H1 (cell line): ENCODE data around the gene SCG3. TPM values are rescaled to one million over a fixed set of nuclear protein-coding genes. Genes with fewer than 3 reads are reported as not detected.

Source experiments
- CTCF ChIA-PET: fragments of 300-600 bp; sonication (Branson Sonifier 250); formaldehyde crosslinking; loops from one replicate; lab custom pipeline; 2021; ENCODE audit not compliant: partially characterized antibody; lab: Charles Lee
- POLR2A ChIA-PET: fragments of 300-600 bp; sonication (Branson Sonifier 250); formaldehyde crosslinking; loops from one replicate; lab custom pipeline; 2021; ENCODE audit warnings: inconsistent platforms; ENCODE audit not compliant: partially characterized antibody; lab: Charles Lee
- DNase-seq, 2 experiments: peaks; one replicate each; pipeline versions ENCODE4 v3.0.0 to v3.0.0-alpha.2; 2010 to 2022; ENCODE audit warnings: low spot score in 2 of 2, low read depth in 1 of 2, mixed read lengths in 1 of 2
- FAIRE-seq: peaks from 2 replicates; lab custom pipeline; 2011; peaks lifted over from hg19 to GRCh38; lab: Jason Lieb, UNC
- H2AFZ ChIP-seq: 2 replicates; pipeline ENCODE4 v1.8.1; 2012; ENCODE audit warnings: low read length, inconsistent platforms
- H2AK5ac ChIP-seq: 2 replicates; pipeline ENCODE4 v1.6.1; 2013; ENCODE audit warnings: low read depth, low read length
- H2BK120ac ChIP-seq: replicated peaks from 2 replicates; pipeline ENCODE3; 2013; ENCODE audit warnings: low read depth, low read length, inconsistent platforms
- H2BK12ac ChIP-seq: 2 replicates; pipeline ENCODE4 v1.6.1; 2013; ENCODE audit warnings: low read depth, low read length
- H2BK15ac ChIP-seq: 2 replicates; pipeline ENCODE4 v1.6.1; 2013; ENCODE audit warnings: low read length
- H2BK20ac ChIP-seq: 2 replicates; pipeline ENCODE4 v1.6.1; 2013; ENCODE audit warnings: low read length
- H2BK5ac ChIP-seq: 2 replicates; pipeline ENCODE4 v1.6.1; 2013; ENCODE audit warnings: low read depth, low read length
- H3K14ac ChIP-seq: 2 replicates; pipeline ENCODE4 v1.6.1; 2013; ENCODE audit warnings: inconsistent platforms; ENCODE audit not compliant: insufficient read length
- H3K18ac ChIP-seq: 2 replicates; pipeline ENCODE4 v1.6.1; 2013; ENCODE audit warnings: low read length; ENCODE audit errors: extremely low read depth
- H3K23ac ChIP-seq: 2 replicates; pipeline ENCODE4 v1.6.1; 2013; ENCODE audit warnings: inconsistent platforms; ENCODE audit not compliant: insufficient read length
- H3K23me2 ChIP-seq: 2 replicates; pipeline ENCODE4 v1.6.1; 2013; ENCODE audit warnings: low read depth, low read length
- H3K27ac ChIP-seq: 2 replicates; pipeline ENCODE4 v1.6.1; 2011; ENCODE audit warnings: low read depth, low read length, inconsistent platforms
- H3K27me3 ChIP-seq, 4 experiments: replicated peaks in 1 of 4; 1 replicate in 1 of 4; 2 replicates in 3 of 4; pipeline versions ENCODE4 v1.6.1 to v1.8.1; 2011 to 2013; ENCODE audit warnings: low read length in 3 of 4, mild to moderate bottlenecking in 3 of 4, inconsistent platforms in 2 of 4, mixed read lengths in 2 of 4, moderate library complexity in 1 of 4; ENCODE audit not compliant: control insufficient read depth in 3 of 4, insufficient read depth in 3 of 4; ENCODE audit errors: extremely low read depth in 1 of 4
- H3K36me3 ChIP-seq, 4 experiments: 2 replicates each; pipeline versions ENCODE4 v1.6.1 to v1.8.1; 2011 to 2013; ENCODE audit warnings: mild to moderate bottlenecking in 4 of 4, low read length in 3 of 4, moderate library complexity in 2 of 4, control low read depth in 1 of 4, inconsistent platforms in 1 of 4; ENCODE audit not compliant: insufficient read depth in 4 of 4, control insufficient read depth in 2 of 4
- H3K4ac ChIP-seq: replicated peaks from 2 replicates; pipeline ENCODE3; 2013; ENCODE audit warnings: low read length, low read depth, mixed read lengths, inconsistent platforms; ENCODE audit not compliant: insufficient read length
- H3K4me1 ChIP-seq, 4 experiments: replicated peaks in 1 of 4; 1 replicate in 1 of 4; 2 replicates in 3 of 4; pipeline versions ENCODE4 v1.6.1 to v1.8.1; 2011 to 2013; ENCODE audit warnings: low read length in 3 of 4, inconsistent platforms in 2 of 4, mixed read lengths in 1 of 4; ENCODE audit not compliant: insufficient read depth in 4 of 4, control insufficient read depth in 3 of 4
- H3K4me2 ChIP-seq, 2 experiments: 2 replicates each; pipeline versions ENCODE4 v1.6.1 to v1.8.1; 2011 to 2013; ENCODE audit warnings: low read depth in 2 of 2, low read length in 2 of 2, control low read depth in 1 of 2, inconsistent platforms in 1 of 2, mild to moderate bottlenecking in 1 of 2; ENCODE audit not compliant: insufficient read depth in 1 of 2
- H3K4me3 ChIP-seq, 4 experiments: fragments of 200-600, 300-600 bp in 1 of 4; sonication (generic), shearing (Covaris generic), sonication (Bioruptor Twin) in 1 of 4; 2 replicates each; pipeline versions ENCODE4 v1.5.1 to v1.8.1; 2011 to 2016; ENCODE audit warnings: low read length in 4 of 4, low read depth in 3 of 4, control low read depth in 2 of 4, inconsistent platforms in 2 of 4, mild to moderate bottlenecking in 2 of 4, mixed read lengths in 1 of 4, moderate library complexity in 1 of 4; ENCODE audit not compliant: insufficient read depth in 2 of 4; ENCODE audit errors: extremely low read depth in 1 of 4
- H3K56ac ChIP-seq: replicated peaks from 2 replicates; pipeline ENCODE3; 2013; ENCODE audit warnings: low read depth, mild to moderate bottlenecking, mixed read lengths, low read length, inconsistent platforms; ENCODE audit not compliant: insufficient read length
- H3K79me1 ChIP-seq: 2 replicates; pipeline ENCODE4 v1.6.1; 2013; ENCODE audit warnings: low read depth, low read length, control low read depth
- H3K79me2 ChIP-seq, 2 experiments: 2 replicates each; pipeline versions ENCODE4 v1.6.1 to v1.8.1; 2012 to 2013; ENCODE audit warnings: low read length in 2 of 2, mild to moderate bottlenecking in 2 of 2, inconsistent platforms in 1 of 2; ENCODE audit not compliant: insufficient read depth in 2 of 2, control insufficient read depth in 1 of 2
- H3K9ac ChIP-seq, 4 experiments: replicated peaks in 1 of 4; 1 replicate in 1 of 4; 2 replicates in 3 of 4; pipeline versions ENCODE4 v1.6.1 to v1.8.1; 2011 to 2013; ENCODE audit warnings: low read depth in 3 of 4, low read length in 3 of 4, control low read depth in 2 of 4, mild to moderate bottlenecking in 2 of 4, moderate library complexity in 2 of 4, inconsistent platforms in 1 of 4; ENCODE audit errors: extremely low read depth in 1 of 4
- H3K9me3 ChIP-seq, 2 experiments: 2 replicates each; pipeline versions ENCODE4 v1.6.1 to v1.8.1; 2012 to 2013; ENCODE audit warnings: mild to moderate bottlenecking in 2 of 2, moderate library complexity in 2 of 2, control low read depth in 1 of 2, inconsistent platforms in 1 of 2, low read depth in 1 of 2, low read length in 1 of 2, mixed read lengths in 1 of 2; ENCODE audit not compliant: insufficient read depth in 2 of 2
- H4K20me1 ChIP-seq, 2 experiments: replicated peaks in 1 of 2; 2 replicates each; pipeline versions ENCODE3 to v1.8.1; 2011 to 2013; ENCODE audit warnings: inconsistent platforms in 2 of 2, low read length in 2 of 2, mild to moderate bottlenecking in 1 of 2; ENCODE audit not compliant: insufficient read depth in 2 of 2, control insufficient read depth in 1 of 2
- H4K5ac ChIP-seq: 2 replicates; pipeline ENCODE4 v1.6.1; 2013; ENCODE audit warnings: low read length, low read depth, mixed read lengths, inconsistent platforms; ENCODE audit not compliant: insufficient read length
- H4K8ac ChIP-seq: 2 replicates; pipeline ENCODE4 v1.8.0; 2013; ENCODE audit warnings: mild to moderate bottlenecking, moderate library complexity, low read length, inconsistent platforms; ENCODE audit not compliant: insufficient read depth; ENCODE audit errors: extremely low read depth
- H4K91ac ChIP-seq: replicated peaks from 2 replicates; pipeline ENCODE3; 2013; ENCODE audit warnings: low read length, mixed read lengths, inconsistent platforms; ENCODE audit not compliant: insufficient read length
- EP300 ChIP-seq, 2 experiments: IDR thresholded peaks; 1 replicate in 1 of 2; 2 replicates in 1 of 2; pipeline ENCODE4 v1.6.1; 2011 to 2012; ENCODE audit warnings: low read depth in 2 of 2, low read length in 2 of 2, mild to moderate bottlenecking in 2 of 2, borderline replicate concordance in 1 of 2, inconsistent platforms in 1 of 2, moderate library complexity in 1 of 2
- RBBP5 ChIP-seq: IDR thresholded peaks from 2 replicates; pipeline ENCODE4 v1.7.1; 2012; ENCODE audit warnings: low read depth, mild to moderate bottlenecking, inconsistent platforms, low read length, moderate library complexity, borderline replicate concordance
- RNF2 ChIP-seq: fragments of 200-900, 300-1000 bp; sonication (generic); IDR thresholded peaks from 2 replicates; pipeline ENCODE4 v1.7.1; 2016; ENCODE audit warnings: borderline replicate concordance, low read depth, mild to moderate bottlenecking, antibody characterized with exemption, low read length; ENCODE audit not compliant: poor library complexity, severe bottlenecking; ENCODE audit errors: missing control alignments
- SIRT6 ChIP-seq: IDR thresholded peaks from one replicate; pipeline ENCODE4 v1.7.1; 2012; ENCODE audit warnings: low read length, inconsistent platforms
- YY1 ChIP-seq: IDR thresholded peaks from 2 replicates; pipeline ENCODE4 v1.6.1; 2011; ENCODE audit warnings: low read depth, mild to moderate bottlenecking, low read length
- WGBS, 2 experiments: shearing (Covaris generic) in 1 of 2; methylation state at CpG; one replicate each; pipeline versions ENCODE4 v1.1.6 to v1.1.7; 2013 to 2015; ENCODE audit warnings: low lambda C conversion rate in 2 of 2, mixed read lengths in 2 of 2, inconsistent platforms in 1 of 2, low coverage in 1 of 2, missing lambda C conversion rate in 1 of 2; ENCODE audit not compliant: insufficient replicate concordance in 2 of 2, insufficient coverage in 1 of 2, insufficient read length in 1 of 2; ENCODE audit errors: extremely low coverage in 1 of 2, missing lambda C conversion rate in 1 of 2; 5-methylcytosine and 5-hydroxymethylcytosine counted together
- polyA plus RNA-seq, 7 experiments: library from polyadenylated mRNA; depleted of rRNA in 3 of 7; stranded (reverse) in 5 of 7; unstranded in 2 of 7; fragments of >200 nt in 5 of 7; fragments of 200-250 nt in 2 of 7; gene quantifications; 1 replicate in 5 of 7; 2 replicates in 1 of 7; 4 replicates in 1 of 7; pipeline versions ENCODE4 v1.2.1 to v1.2.3, GENCODE V29; 2011 to 2013; ENCODE audit warnings: missing spikeins in 2 of 7, mixed read lengths in 2 of 7
- total RNA-seq: library from RNA; stranded (reverse); fragmentation: NEBNext Ultra II Directional; extraction: Animal tissue kit (Norgen Biotek cat#: 25700); gene quantifications from 2 replicates; pipeline ENCODE4 v1.2.1, GENCODE V29; 2021
- TF ChIP-seq, protein P1 (sequence below): IDR thresholded peaks from 2 replicates; pipeline ENCODE4 v1.6.1; 2012; ENCODE audit warnings: inconsistent platforms
- TF ChIP-seq, protein P2 (sequence below): IDR thresholded peaks from 2 replicates; pipeline ENCODE4 v1.6.1; 2012; ENCODE audit warnings: inconsistent platforms

The SCG3 gene
- total and polyA plus RNA-seq, 2 of the 8 experiments (the other 6 are each of a cell fraction or from before 2014, with no cell fraction given), result 5.2 to 45.9 TPM

DNA sequence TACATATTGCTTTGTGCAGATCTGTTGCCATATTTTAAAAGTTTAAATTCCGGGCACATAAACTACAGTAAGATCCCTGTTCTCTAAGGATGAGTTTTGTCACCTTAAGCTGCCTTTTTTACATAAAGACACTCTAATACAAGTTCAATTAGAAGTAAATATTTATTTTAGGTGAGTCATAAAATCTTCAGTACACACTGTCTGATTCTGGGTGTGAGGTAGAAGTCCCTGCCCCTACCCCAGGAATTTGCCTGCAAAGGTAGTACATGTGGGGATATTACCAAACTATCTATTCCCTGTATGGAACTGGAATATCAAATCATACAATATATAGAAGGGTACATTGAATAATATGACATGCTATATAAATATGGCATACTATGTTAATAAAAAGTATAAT, 6.3 kb downstream of the SCG3 start:
- Histone ChIP-seq H3K4me1 (0 out of 7 replicates have a peak, but pooled peaks cover 0 to 2% (median 0%) of the 10 kb centered on the region in 4 experiments), H4K5ac (no peak overlapping the region), H3K4ac (no peak overlapping the region), H4K20me1 (no peaks in the 10 kb centered on the region), H2BK5ac (no peak overlapping the region), H3K27ac (no peak overlapping the region), H4K91ac (no peak overlapping the region), H3K4me3 (no peak overlapping the region), H3K27me3 (no peaks in the 10 kb centered on the region), H3K18ac (no peak overlapping the region), H3K9ac (no peak overlapping the region), H3K9me3 (no peaks in the 10 kb centered on the region)
- WGBS, 2 experiments, result 4% methylated on average over 1 of the region's 1 CpG; no CpG with 5 or more reads in 1 of the 2 experiments
- CTCF ChIA-PET, result interaction anchor here (1.4 to 2.8 kb wide), 3 partner anchors 16 to 89 kb away, joined by 5 to 11 read pairs (median 6); no protein-coding TSS in a partner anchor
- TF ChIP-seq, protein P1, sequence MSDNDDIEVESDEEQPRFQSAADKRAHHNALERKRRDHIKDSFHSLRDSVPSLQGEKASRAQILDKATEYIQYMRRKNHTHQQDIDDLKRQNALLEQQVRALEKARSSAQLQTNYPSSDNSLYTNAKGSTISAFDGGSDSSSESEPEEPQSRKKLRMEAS, result no peak
- TF ChIP-seq, protein P2, sequence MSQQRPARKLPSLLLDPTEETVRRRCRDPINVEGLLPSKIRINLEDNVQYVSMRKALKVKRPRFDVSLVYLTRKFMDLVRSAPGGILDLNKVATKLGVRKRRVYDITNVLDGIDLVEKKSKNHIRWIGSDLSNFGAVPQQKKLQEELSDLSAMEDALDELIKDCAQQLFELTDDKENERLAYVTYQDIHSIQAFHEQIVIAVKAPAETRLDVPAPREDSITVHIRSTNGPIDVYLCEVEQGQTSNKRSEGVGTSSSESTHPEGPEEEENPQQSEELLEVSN, result no peak
- TF ChIP-seq RNF2, result no peak
- TF ChIP-seq SIRT6, result no peak
- TF ChIP-seq RBBP5, result no peak
- no peak for TF ChIP-seq YY1
- TF ChIP-seq EP300 (IDR thresholded peaks at IDR 0.05; ENCODE audit: borderline replicate concordance in 1 of 2, low read depth in 2 of 2, low read length in 2 of 2), result no peak
- TF ChIP-seq, all 59 proteins: peak for 0
- H3K14ac ChIP-seq, result no peak overlapping the region
- no peak overlapping the region for H2BK20ac ChIP-seq
- no peak overlapping the region for H3K56ac ChIP-seq
- no peaks in the 10 kb centered on the region for H3K23me2 ChIP-seq
- no peak overlapping the region for H2BK15ac ChIP-seq
- H3K79me1 ChIP-seq, result no peaks in the 10 kb centered on the region
- no peak overlapping the region for H2BK12ac ChIP-seq
- peaks cover 0 to 7% (median under 1%) of the 10 kb centered on the region in 4 experiments; a peak in 4 of 8 replicates for H3K36me3 ChIP-seq
- no peak overlapping the region for H2AFZ ChIP-seq
- FAIRE-seq (no peak), DNase-seq (no peak)
- H3K4me2 ChIP-seq, result no peak overlapping the region
- H2BK120ac ChIP-seq, result no peak overlapping the region
- POLR2A ChIA-PET, result no interaction called here
- H3K79me2 ChIP-seq, result peaks cover 0 to under 1% of the 10 kb centered on the region in 2 experiments; a peak in 1 of 4 replicates
- no peak overlapping the region for H3K23ac ChIP-seq
- no peak overlapping the region for H2AK5ac ChIP-seq
- H4K8ac ChIP-seq, result no peak overlapping the region
